ENCODE results near the gene ATG16L1. TPM values are rescaled to one million over a fixed set of nuclear protein-coding genes. Genes with fewer than 3 reads are reported as not detected.
"Not testable (repeated sequence)": the region's sequence is repeated elsewhere in the genome, so short reads cannot be mapped to it uniquely, and the experiment has no call there.

ATG16L1 gene
- total RNA-seq, 5 donors from 2014 or later (not counting 1 experiment from before 2014, with no cell fraction given): 73.9 to 117 (median 83.4) TPM

GRCh38 chr2:233329489-233330135, 78.1 kb downstream of the ATG16L1 start:
- 100% methylated on average over 3 of the region's 7 CpGs for WGBS (ENCODE audit: insufficient coverage)
- Histone ChIP-seq H3K4me3 (ENCODE audit: control insufficient read depth in 1 of 2, extremely low read depth in 1 of 2, low read length in 1 of 2) (no peak overlapping the region), H3K9me3 (no peaks in the 10 kb centered on the region), H3K4me1 (ENCODE audit: control insufficient read depth in 1 of 2, extremely low read depth in 1 of 2, insufficient read depth in 2 of 2, low read length in 2 of 2) (peaks cover 27 to 55% of the 10 kb centered on the region in 2 experiments), H3K27ac (ENCODE audit: low read length) (no peak overlapping the region), H3K36me3 (ENCODE audit: control insufficient read depth in 2 of 2, extremely low read depth in 1 of 2, insufficient read depth in 1 of 2, low read length in 1 of 2) (no peaks in the 10 kb centered on the region), H3K27me3 (replicated peaks in 1 of 2; ENCODE audit: control insufficient read depth in 2 of 2, extremely low read depth in 1 of 2, insufficient read depth in 2 of 2, low read length in 1 of 2) (peaks cover 0 to 2% of the 10 kb centered on the region in 2 experiments)
- Mint-ChIP-seq H3K4me3 (no peak overlapping the region), H3K27me3 (no peaks in the 10 kb centered on the region), H3K4me1 (peaks cover 41 to 52% (median 45%) of the 10 kb centered on the region in 3 donors), H3K36me3 (no peaks in the 10 kb centered on the region), H3K9me3 (no peaks in the 10 kb centered on the region), H3K27ac (peak overlapping the region in 1 of 2 donors; percentile 34)
- DNase-seq: no peak
- POLR2A ChIA-PET: interaction anchor here in 1 of 2 donors (0.5 kb wide), 1 partner anchor 814 kb away, joined by 3 read pairs; no protein-coding TSS in a partner anchor
- CTCF ChIA-PET: interaction anchor here in 1 of 2 donors (0.5 kb wide), 1 partner anchor 28 kb away, joined by 5 read pairs; no protein-coding TSS in a partner anchor
- no peak for ATAC-seq (replicated peaks in 1 of 4)

GRCh38 chr2:233331536-233331935, 80.1 kb downstream of the ATG16L1 start:
- DNase-seq: peak; percentile 62 to 92 (median 80)
- no peaks in the 10 kb centered on the region for H3K27me3 Mint-ChIP-seq
- POLR2A ChIA-PET: interaction anchor here (0.6 to 1.2 kb wide), 4 partner anchors 61 to 1736 kb away, joined by 3 to 4 read pairs (median 4); no protein-coding TSS in a partner anchor
- no peaks in the 10 kb centered on the region for H3K9me3 Mint-ChIP-seq
- peak overlapping the region; percentile 8 to 36 for H3K4me3 ChIP-seq (ENCODE audit: control insufficient read depth in 1 of 2, extremely low read depth in 1 of 2, low read length in 1 of 2)
- H3K27me3 ChIP-seq (replicated peaks in 1 of 2; ENCODE audit: control insufficient read depth in 2 of 2, extremely low read depth in 1 of 2, insufficient read depth in 2 of 2, low read length in 1 of 2): peaks cover 0 to 2% of the 10 kb centered on the region in 2 experiments
- H3K4me1 Mint-ChIP-seq: peaks cover 50 to 63% (median 50%) of the 10 kb centered on the region in 3 donors
- H3K4me3 Mint-ChIP-seq: peak overlapping the region; percentile 26 to 70 (median 63)
- CTCF ChIA-PET: interaction anchor here (0.5 to 1.6 kb wide), 12 partner anchors 11 to 489 kb away, joined by 3 to 9 read pairs (median 4); partner anchors contain the start of genes ATG16L1 (in 1 of the 2) and DGKD (in 1 of the 2)
- peak overlapping the region; percentile 96 to 97 for H3K27ac Mint-ChIP-seq
- no peaks in the 10 kb centered on the region for H3K9me3 ChIP-seq
- H3K36me3 Mint-ChIP-seq: no peaks in the 10 kb centered on the region
- peaks cover 27 to 62% of the 10 kb centered on the region in 2 experiments for H3K4me1 ChIP-seq (ENCODE audit: control insufficient read depth in 1 of 2, extremely low read depth in 1 of 2, insufficient read depth in 2 of 2, low read length in 2 of 2)
- ATAC-seq (replicated peaks in 1 of 4): peak; percentile 97 to 98 (median 98)
- H3K36me3 ChIP-seq (ENCODE audit: control insufficient read depth in 2 of 2, extremely low read depth in 1 of 2, insufficient read depth in 1 of 2, low read length in 1 of 2): no peaks in the 10 kb centered on the region
- H3K27ac ChIP-seq (ENCODE audit: low read length): peak overlapping the region; percentile 96
- 0% methylated on average over 5 of the region's 15 CpGs for WGBS (ENCODE audit: insufficient coverage)

GRCh38 chr2:233332125-233332524, 80.7 kb downstream of the ATG16L1 start:
- Mint-ChIP-seq H3K27ac (peak overlapping the region; percentile 96 to 97), H3K4me1 (peaks cover 50 to 63% (median 50%) of the 10 kb centered on the region in 3 donors), H3K4me3 (peak overlapping the region in 2 of 3 donors; percentile 6 to 70), H3K27me3 (no peaks in the 10 kb centered on the region), H3K9me3 (no peaks in the 10 kb centered on the region), H3K36me3 (no peaks in the 10 kb centered on the region)
- H3K4me3 ChIP-seq (ENCODE audit: control insufficient read depth in 1 of 2, extremely low read depth in 1 of 2, low read length in 1 of 2): no peak overlapping the region
- DNase-seq: no peak
- no CpG with 5 or more reads among the region's 4 CpGs for WGBS (ENCODE audit: insufficient coverage)
- ATAC-seq (replicated peaks in 1 of 4): no peak
- CTCF ChIA-PET: interaction anchor here (0.7 to 1.6 kb wide), 10 partner anchors 21 to 490 kb away, joined by 3 to 6 read pairs (median 4); partner anchors contain the start of genes ATG16L1 (in 1 of the 2) and DGKD (in 1 of the 2)
- peak overlapping the region; percentile 96 for H3K27ac ChIP-seq (ENCODE audit: low read length)
- no peaks in the 10 kb centered on the region for H3K9me3 ChIP-seq
- POLR2A ChIA-PET: interaction anchor here (0.6 to 1.2 kb wide), 3 partner anchors 62 to 1737 kb away, joined by 3 to 4 read pairs (median 4); no protein-coding TSS in a partner anchor
- peaks cover 27 to 62% of the 10 kb centered on the region in 2 experiments for H3K4me1 ChIP-seq (ENCODE audit: control insufficient read depth in 1 of 2, extremely low read depth in 1 of 2, insufficient read depth in 2 of 2, low read length in 2 of 2)
- H3K27me3 ChIP-seq (replicated peaks in 1 of 2; ENCODE audit: control insufficient read depth in 2 of 2, extremely low read depth in 1 of 2, insufficient read depth in 2 of 2, low read length in 1 of 2): no peaks in the 10 kb centered on the region
- no peaks in the 10 kb centered on the region for H3K36me3 ChIP-seq (ENCODE audit: control insufficient read depth in 2 of 2, extremely low read depth in 1 of 2, insufficient read depth in 1 of 2, low read length in 1 of 2)

- Histone ChIP-seq H3K4me1 (ENCODE audit: control insufficient read depth in 1 of 2, extremely low read depth in 1 of 2, insufficient read depth in 2 of 2, low read length in 2 of 2) (peaks cover 31 to 53% of the 10 kb centered on the region in 2 experiments), H3K27ac (ENCODE audit: low read length) (no peak overlapping the region), H3K4me3 (ENCODE audit: control insufficient read depth in 1 of 2, extremely low read depth in 1 of 2, low read length in 1 of 2) (no peak overlapping the region), H3K36me3 (ENCODE audit: control insufficient read depth in 2 of 2, extremely low read depth in 1 of 2, insufficient read depth in 1 of 2, low read length in 1 of 2) (no peaks in the 10 kb centered on the region), H3K9me3 (no peaks in the 10 kb centered on the region), H3K27me3 (replicated peaks in 1 of 2; ENCODE audit: control insufficient read depth in 2 of 2, extremely low read depth in 1 of 2, insufficient read depth in 2 of 2, low read length in 1 of 2) (no peaks in the 10 kb centered on the region)
- POLR2A ChIA-PET: interaction anchor here in 1 of 2 donors (0.6 kb wide), 1 partner anchor 14 kb away, joined by 3 read pairs; no protein-coding TSS in a partner anchor
- Mint-ChIP-seq H3K4me1 (peaks cover 47 to 69% (median 50%) of the 10 kb centered on the region in 3 donors), H3K27me3 (no peaks in the 10 kb centered on the region), H3K9me3 (no peaks in the 10 kb centered on the region), H3K27ac (no peak overlapping the region), H3K36me3 (peaks cover 3% of the 10 kb centered on the region), H3K4me3 (no peak overlapping the region)
- ATAC-seq (replicated peaks in 1 of 4) (no peak), DNase-seq (no peak)
- 98% methylated on average over 5 of the region's 11 CpGs for WGBS (ENCODE audit: insufficient coverage)
- CTCF ChIA-PET: no interaction called here
Observed at GRCh38 chr2:233334915-233335314, 83.4 kb downstream of the ATG16L1 start.

GRCh38 chr2:233336091-233336490, 84.6 kb downstream of the ATG16L1 start:
- CTCF ChIA-PET: interaction anchor here in 1 of 2 donors (0.6 kb wide), 1 partner anchor 532 kb away, joined by 3 read pairs; no protein-coding TSS in a partner anchor
- H3K9me3 ChIP-seq; H3K4me3 ChIP-seq (ENCODE audit: control insufficient read depth in 1 of 2, extremely low read depth in 1 of 2, low read length in 1 of 2); POLR2A ChIA-PET; H3K27me3 Mint-ChIP-seq; H3K27ac Mint-ChIP-seq; H3K9me3 Mint-ChIP-seq; H3K36me3 Mint-ChIP-seq; H3K27me3 ChIP-seq (replicated peaks in 1 of 2; ENCODE audit: control insufficient read depth in 2 of 2, extremely low read depth in 1 of 2, insufficient read depth in 2 of 2, low read length in 1 of 2); H3K27ac ChIP-seq (ENCODE audit: low read length); H3K4me3 Mint-ChIP-seq; ATAC-seq (replicated peaks in 1 of 4); H3K36me3 ChIP-seq (ENCODE audit: control insufficient read depth in 2 of 2, extremely low read depth in 1 of 2, insufficient read depth in 1 of 2, low read length in 1 of 2); DNase-seq: not testable (repeated sequence)
- H3K4me1 ChIP-seq (ENCODE audit: control insufficient read depth in 1 of 2, extremely low read depth in 1 of 2, insufficient read depth in 2 of 2, low read length in 2 of 2): peaks cover 29 to 42% of the 10 kb centered on the region in 2 experiments
- 97% methylated on average over 3 of the region's 13 CpGs for WGBS (ENCODE audit: insufficient coverage)
- H3K4me1 Mint-ChIP-seq: peaks cover 38 to 60% (median 44%) of the 10 kb centered on the region in 3 donors

GRCh38 chr2:233336541-233336940, 85.1 kb downstream of the ATG16L1 start:
- no peaks in the 10 kb centered on the region for H3K27me3 Mint-ChIP-seq
- H3K4me1 ChIP-seq (ENCODE audit: control insufficient read depth in 1 of 2, extremely low read depth in 1 of 2, insufficient read depth in 2 of 2, low read length in 2 of 2): peaks cover 25 to 38% of the 10 kb centered on the region in 2 experiments
- H3K9me3 Mint-ChIP-seq: no peaks in the 10 kb centered on the region
- DNase-seq (no peak), ATAC-seq (replicated peaks in 1 of 4) (no peak)
- H3K4me1 Mint-ChIP-seq: peaks cover 33 to 55% (median 39%) of the 10 kb centered on the region in 3 donors
- no peaks in the 10 kb centered on the region for H3K36me3 ChIP-seq (ENCODE audit: control insufficient read depth in 2 of 2, extremely low read depth in 1 of 2, insufficient read depth in 1 of 2, low read length in 1 of 2)
- peaks cover 3% of the 10 kb centered on the region for H3K36me3 Mint-ChIP-seq
- no peak overlapping the region for H3K27ac Mint-ChIP-seq
- 80% methylated on average over 2 of the region's 5 CpGs for WGBS (ENCODE audit: insufficient coverage)
- ChIA-PET CTCF (interaction anchor here in 1 of 2 donors (0.6 kb wide), 1 partner anchor 532 kb away, joined by 3 read pairs; no protein-coding TSS in a partner anchor), POLR2A (no interaction called here)
- no peak overlapping the region for H3K4me3 ChIP-seq (ENCODE audit: control insufficient read depth in 1 of 2, extremely low read depth in 1 of 2, low read length in 1 of 2)
- no peak overlapping the region for H3K4me3 Mint-ChIP-seq
- H3K27me3 ChIP-seq (replicated peaks in 1 of 2; ENCODE audit: control insufficient read depth in 2 of 2, extremely low read depth in 1 of 2, insufficient read depth in 2 of 2, low read length in 1 of 2): no peaks in the 10 kb centered on the region
- no peak overlapping the region for H3K27ac ChIP-seq (ENCODE audit: low read length)
- H3K9me3 ChIP-seq: no peaks in the 10 kb centered on the region
